Stimulated activated CD4-positive, alpha-beta T cell treated with anti-CD3 and anti-CD28 coated beads, Interleukin-15, amount 100 ng/mL, for 48 hours (primary cell): Measurements from ENCODE around the gene ATP6V0B.
A peak's percentile ranks its signal among the peaks of the same experiment; 100 is the strongest.

ENCODE experiments used
- DNase-seq, 2 donors: peaks; one replicate each; pipeline ENCODE4 v3.0.0-alpha.2; 2020; ENCODE audit warnings: low read depth in 2 of 2

The ATP6V0B gene

DNA sequence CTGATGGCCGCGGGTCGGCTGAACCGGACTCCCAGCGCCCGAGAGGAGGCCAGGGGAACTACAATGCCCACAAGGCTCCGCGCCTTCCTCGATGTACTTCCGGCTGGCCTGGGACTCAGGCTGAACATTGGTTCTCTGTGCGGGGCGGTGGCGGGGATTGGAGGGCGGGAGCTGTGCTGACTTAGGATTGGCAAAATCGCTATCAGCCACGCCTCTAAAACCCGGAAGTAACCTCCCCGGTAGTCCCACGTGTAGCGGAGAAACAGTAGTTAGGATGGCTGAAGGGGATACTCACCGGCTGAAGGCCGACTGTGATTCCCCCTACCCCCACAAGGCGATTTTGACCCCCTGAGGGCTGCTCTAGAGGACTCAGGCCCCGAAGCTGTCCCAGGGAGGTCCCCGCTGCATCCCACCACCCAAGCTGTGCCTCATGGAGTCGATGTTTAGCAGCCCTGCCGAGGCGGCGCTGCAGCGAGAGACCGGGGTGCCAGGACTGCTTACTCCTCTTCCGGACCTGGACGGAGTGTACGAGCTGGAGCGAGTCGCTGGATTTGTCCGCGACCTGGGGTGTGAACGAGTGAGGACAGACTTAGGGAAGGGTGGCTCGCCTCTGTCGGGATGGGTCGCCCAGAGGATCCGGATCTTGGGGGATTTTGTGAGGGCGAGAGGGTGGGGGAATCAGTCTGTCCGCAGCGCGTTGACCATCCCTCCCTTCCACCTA is 4.9 kb upstream of the ATP6V0B start, which contains the start of gene DPH2:
Gene DPH2 (plus strand): TSS at position 265 of the 721 bp plus-strand sequence. CDS start 166 bp downstream, at position 431.
- DNase-seq, result peak; percentile 96 to 98

DNA sequence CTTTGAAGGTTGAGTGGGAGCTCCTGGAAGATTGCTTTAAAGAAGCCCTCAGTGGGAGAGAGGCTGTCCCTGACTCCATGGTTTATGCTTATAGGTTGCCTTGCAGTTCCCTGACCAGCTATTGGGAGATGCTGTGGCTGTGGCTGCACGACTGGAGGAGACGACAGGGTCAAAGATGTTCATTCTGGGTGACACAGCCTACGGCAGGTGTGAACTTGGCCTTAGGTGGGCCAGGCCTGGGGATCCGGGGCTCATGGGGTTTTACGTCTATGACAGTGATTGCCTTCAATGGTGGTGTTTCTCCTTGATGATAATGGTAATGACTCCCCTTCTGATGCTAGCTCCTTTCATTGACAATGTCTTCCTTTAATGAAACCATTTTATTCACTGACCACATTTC is 4.3 kb upstream of the ATP6V0B start:
- no peak for DNase-seq

DNA sequence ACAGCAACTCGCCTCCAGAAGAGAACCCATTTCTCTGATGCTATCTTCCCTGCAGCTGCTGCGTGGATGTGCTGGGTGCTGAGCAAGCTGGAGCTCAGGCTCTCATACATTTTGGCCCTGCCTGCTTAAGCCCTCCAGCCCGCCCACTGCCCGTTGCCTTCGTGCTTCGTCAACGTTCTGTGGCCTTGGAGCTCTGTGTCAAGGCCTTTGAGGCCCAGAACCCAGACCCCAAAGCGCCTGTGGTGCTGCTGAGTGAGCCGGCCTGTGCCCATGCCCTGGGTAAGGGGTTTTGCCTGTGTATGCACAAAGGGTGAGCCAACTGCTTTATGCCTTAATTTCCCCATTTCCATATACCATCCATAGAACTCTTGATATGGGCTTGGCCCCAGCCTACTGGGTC is 3.8 kb upstream of the ATP6V0B start:
- no peak for DNase-seq

DNA sequence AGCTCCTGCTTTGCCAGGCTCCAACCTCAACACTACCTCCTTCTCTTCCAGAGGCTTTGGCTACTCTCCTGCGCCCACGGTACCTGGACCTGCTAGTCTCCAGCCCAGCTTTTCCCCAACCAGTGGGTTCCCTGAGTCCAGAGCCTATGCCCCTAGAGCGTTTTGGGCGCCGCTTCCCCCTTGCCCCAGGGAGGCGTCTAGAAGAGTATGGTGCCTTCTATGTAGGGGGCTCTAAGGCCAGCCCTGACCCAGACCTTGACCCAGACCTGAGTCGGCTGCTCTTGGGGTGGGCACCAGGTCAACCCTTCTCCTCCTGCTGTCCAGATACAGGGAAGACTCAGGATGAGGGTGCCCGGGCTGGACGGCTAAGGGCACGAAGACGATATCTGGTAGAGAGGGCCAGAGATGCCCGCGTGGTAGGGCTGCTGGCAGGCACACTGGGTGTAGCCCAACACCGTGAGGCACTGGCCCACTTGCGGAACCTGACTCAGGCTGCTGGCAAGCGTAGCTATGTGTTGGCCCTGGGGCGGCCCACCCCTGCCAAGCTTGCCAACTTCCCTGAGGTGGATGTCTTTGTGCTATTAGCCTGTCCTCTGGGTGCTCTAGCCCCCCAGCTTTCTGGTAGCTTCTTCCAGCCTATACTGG is 3.3 kb upstream of the ATP6V0B start:
- no peak for DNase-seq

DNA sequence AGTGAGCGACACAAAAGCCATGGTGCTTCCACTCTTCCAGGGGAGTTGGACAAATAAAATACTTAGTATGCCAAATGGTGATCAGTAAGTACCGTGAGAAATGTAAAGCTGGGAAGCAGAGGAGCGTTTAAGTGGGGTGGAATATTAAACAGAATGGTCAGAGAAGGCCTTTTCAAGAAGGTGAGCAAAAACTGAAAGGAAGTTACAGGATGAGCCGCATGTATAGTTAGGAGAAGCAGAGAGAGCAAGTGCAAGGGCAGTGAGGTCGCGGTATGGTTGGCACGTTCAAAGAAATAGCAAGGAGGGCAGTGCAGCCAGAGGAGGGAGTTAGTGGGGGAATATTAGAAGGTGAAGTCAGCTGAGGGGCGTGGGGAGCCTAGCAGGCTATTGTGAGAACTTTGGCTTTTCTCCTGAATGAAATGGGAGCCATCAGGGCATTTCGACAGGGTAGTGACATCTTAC is 748 bp upstream of the ATP6V0B start:
- DNase-seq, result no peak

DNA sequence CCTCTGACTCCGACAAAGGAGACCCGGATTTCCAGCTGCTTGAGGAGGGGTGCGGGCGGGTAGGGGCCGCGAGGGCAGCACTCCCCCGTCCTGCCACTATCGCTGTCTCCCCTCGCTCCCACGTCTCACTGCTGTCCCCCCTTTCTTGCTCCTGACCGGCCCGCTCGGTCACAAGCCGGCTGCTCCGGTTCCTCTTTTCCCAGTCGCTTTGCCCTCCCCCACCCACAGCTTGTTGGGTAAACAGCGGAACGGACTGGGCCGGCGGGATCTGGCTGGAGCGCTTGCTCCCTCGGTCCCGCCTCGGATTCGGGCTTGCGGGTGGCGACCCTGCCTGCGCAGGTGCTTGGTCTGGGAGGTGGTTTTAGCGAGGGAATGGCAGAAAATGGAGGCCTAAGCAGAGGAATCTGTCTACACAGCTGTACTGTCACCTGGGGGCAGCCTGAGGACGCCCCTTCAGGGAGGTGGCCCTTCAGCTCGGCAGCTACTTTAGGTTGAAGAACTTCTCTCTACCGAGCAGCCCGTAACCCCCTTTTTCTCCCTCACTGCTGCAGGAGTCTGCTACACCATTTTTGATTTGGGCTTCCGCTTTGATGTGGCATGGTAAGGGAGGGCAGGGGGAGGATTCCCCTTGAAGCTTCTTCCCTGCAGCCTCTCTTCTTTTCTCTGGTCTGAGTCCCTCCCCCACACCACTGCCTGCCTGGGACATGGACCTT is 645 bp downstream of the ATP6V0B start:
- no peak for DNase-seq

DNA sequence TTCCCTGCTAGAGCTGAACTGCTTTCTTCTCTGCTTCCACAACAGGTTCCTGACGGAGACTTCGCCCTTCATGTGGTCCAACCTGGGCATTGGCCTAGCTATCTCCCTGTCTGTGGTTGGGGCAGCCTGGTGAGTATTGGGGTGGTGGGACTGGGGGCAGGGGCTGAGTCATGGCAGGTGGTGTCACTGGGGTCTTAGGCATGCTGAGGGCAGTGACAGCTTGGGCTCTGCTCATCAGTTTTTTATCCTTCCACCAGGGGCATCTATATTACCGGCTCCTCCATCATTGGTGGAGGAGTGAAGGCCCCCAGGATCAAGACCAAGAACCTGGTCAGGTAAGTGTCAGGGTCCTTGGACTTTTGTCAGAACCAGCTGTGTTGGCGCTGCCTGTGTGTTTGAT is 1.3 kb downstream of the ATP6V0B start:
- no peak for DNase-seq

DNA sequence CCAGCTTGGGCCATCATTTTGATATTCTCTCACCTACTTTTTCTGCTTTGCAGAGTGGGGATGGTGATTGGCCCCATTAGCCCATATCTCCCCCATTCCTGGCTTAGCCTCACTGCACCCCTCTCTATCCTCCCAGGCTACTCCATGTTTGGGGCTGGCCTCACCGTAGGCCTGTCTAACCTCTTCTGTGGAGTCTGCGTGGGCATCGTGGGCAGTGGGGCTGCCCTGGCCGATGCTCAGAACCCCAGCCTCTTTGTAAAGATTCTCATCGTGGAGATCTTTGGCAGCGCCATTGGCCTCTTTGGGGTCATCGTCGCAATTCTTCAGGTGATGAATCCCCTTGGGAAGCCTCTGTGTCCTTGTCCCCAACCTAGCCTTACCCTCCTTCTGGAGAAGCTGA is 2.1 kb downstream of the ATP6V0B start:
- DNase-seq, result no peak

DNA sequence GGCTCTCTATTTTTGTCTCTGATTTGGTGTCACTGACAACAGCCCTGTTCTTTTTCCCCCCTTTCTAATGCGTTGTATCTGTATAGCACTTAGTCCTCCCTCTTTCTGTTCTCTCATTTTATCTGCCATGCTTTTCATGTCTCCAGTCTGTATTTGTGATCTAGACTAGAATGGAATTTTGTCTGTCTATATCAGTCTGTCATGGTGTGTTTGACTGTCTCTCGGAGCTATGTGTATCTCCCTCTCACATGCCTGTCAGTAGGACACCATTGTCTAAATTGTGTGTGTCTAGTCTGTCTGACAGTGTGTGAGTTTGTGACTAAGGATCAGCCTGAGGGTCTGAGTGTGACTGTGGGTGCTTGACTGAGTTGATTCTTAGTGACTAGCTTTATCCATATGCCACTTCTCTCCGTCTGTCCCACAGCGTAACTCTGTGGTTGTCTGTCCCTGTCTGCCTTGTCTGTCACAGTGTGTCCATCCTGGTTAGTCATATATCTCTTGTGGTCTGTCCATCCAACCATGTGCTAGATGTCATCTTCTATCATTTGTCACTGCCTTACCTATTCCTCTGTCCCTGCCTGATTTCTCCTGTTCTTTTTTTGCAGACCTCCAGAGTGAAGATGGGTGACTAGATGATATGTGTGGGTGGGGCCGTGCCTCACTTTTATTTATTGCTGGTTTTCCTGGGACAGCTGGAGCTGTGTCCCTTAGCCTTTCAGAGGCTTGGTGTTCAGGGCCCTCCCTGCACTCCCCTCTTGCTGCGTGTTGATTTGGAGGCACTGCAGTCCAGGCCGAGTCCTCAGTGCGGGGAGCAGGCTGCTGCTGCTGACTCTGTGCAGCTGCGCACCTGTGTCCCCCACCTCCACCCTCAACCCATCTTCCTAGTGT is 2.9 kb downstream of the ATP6V0B start:
- no peak for DNase-seq

DNA sequence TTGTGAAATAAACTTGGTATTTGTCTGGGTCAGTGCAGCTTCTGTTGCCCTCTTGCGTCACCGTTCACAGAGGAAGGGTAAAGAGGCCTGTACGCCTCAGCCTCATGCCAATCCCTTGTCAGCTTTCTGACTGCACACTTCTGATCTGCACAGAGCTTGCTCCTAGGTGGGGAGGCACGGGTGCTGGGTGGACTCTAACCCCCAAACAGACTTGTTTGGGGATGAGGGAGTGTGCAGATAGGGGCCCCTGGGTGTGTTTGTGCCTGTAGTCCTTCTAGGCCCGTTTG is 3.4 kb downstream of the ATP6V0B start:
- DNase-seq, result no peak

DNA sequence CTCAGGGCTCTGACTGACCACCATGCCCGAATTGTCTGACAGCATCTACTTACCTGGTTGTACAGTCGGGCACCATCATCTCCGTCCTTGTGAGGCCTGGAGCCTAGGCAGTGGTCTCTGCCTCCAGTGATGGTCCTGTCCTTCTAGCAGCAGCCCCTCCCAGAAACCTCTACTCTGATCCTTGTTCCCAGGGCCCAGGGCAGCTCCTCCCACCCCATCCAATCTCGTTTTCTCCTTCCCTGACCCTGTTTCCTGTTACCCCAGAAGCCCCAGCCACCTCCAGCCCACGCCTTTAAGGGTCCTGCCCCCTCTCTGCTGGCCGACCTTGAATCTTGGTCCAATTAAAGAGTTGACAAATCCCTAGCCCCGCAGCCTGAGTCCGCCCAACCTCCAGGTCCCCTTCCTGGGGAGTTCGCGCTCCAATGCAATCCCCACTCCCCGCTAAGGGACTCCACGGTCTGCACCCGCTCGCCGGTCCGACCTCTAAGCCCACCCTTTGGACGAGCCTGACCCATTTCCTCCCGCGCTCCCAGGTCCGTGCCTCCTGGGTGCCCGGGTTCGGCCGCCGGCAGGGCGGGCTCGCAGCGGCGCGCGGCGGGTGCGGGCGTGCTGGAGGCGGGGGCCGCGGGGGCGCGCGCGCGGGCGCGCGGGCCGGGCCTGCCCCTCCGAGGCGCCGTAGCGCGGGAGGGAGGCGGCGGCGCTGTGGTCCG is 3.9 kb downstream of the ATP6V0B start, which contains the start of gene B4GALT2:
Gene B4GALT2 (plus strand): TSS at position 660 of the 710 bp plus-strand sequence. CDS start 1,951 bp downstream, outside the sequence.
- DNase-seq, result no peak

DNA sequence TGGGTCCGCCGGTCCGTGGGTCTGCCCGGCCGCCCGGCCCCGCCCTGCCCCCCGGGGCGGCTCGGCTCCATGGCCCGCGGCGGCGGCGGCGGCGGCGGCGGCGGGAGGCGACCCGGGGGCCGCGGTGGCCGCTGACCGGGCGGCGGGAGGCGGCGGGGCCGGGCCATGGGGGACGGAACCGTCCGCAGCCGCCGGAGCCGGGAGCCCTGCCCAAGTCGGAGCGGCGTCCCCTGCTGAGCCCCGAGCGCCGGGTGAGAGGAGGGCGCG is 4.4 kb downstream of the ATP6V0B start:
- DNase-seq, result no peak

DNA sequence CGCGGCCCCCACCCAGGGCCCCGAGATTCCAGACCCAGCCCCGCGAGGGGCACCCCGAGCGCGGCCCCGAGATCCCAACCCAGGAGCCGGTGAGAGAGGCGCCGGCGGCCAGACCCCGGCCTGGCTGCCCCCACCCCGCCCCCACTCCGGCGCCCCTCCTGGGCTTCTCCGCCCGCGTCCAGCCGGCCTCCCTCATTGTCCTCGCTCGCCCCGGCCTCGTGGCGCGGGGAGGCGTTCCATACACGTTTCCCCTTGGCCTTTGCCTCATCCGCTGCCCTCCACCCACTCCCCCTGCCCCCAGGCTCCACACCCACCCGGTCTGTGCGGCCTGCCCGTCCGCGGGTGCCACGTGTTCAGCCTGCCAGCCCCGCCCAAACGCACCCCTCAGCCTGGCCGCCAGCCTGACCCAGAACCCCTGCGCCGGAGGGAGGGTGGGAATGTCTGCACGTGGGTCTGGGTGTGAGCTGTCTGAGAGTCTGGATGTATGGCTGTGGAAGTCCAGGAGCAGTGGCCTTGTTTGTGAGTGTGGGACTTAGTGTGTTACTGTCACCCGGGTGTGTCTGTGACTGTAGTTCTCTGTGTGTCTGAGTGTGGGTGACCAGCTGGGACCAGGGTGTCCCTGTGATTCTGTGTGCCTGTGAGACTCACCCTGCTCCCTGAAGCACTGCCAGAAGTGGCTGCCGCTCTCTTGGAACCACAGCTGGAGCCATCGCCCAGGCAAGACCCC is 4.9 kb downstream of the ATP6V0B start:
- no peak for DNase-seq

DNA sequence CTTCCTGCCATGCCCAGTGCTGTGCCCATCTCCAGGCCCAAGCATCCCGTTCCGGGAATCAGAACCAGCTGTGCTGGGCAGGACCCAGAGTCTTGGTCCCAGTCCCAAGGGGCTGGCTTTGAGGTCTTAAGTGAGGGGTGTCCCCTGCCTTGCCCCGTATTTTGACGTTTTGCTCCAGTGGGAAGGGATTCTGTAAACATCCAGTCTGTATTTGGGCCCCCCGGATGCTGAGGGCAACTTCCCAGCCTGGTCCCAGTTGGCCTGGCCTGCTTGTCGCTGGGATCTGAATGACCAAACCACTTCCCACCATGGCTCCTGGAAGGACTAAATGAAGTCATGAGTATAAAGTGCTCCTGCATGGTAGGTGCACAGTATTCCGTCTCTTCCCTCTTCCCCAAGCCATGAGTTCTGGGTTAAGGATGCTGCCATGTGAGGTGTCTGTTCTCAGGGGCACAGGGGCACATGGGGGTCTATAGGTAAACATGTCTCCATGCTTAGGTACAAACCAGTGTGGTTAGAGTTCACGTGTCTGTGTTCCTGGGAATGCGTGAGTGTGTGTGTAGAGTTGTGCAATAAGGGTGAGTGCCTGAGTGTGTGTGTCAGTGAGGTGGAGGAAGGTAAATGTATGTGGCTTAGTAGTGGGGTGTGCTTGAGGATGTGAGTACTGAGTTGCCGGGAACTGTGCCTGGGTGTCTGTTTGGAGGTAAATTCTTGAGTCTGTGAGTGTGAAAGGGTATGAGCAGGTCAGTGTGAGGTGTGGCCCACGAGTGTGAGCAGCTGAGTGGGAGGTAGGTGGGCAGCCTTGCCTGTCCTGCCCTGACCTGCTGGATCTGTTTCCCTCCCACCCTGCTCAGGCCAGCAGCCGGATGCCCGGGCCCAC is 5.7 kb downstream of the ATP6V0B start:
- no peak for DNase-seq

DNA sequence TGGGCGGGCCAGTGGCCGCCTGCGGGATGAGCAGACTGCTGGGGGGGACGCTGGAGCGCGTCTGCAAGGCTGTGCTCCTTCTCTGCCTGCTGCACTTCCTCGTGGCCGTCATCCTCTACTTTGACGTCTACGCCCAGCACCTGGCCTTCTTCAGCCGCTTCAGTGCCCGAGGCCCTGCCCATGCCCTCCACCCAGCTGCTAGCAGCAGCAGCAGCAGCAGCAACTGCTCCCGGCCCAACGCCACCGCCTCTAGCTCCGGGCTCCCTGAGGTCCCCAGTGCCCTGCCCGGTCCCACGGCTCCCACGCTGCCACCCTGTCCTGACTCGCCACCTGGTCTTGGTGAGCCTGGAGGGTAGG is 6.4 kb downstream of the ATP6V0B start:
- DNase-seq, result no peak

DNA sequence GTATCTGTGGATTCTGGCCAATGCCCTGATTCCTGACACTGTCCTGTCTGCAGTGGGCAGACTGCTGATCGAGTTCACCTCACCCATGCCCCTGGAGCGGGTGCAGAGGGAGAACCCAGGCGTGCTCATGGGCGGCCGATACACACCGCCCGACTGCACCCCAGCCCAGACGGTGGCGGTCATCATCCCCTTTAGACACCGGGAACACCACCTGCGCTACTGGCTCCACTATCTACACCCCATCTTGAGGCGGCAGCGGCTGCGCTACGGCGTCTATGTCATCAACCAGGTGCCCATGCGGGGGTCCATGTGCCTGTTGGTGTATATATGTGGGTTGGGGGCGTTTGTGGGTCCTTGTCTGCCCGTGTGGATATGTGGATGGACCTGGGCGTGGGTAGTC is 6.9 kb downstream of the ATP6V0B start:
- DNase-seq, result no peak

DNA sequence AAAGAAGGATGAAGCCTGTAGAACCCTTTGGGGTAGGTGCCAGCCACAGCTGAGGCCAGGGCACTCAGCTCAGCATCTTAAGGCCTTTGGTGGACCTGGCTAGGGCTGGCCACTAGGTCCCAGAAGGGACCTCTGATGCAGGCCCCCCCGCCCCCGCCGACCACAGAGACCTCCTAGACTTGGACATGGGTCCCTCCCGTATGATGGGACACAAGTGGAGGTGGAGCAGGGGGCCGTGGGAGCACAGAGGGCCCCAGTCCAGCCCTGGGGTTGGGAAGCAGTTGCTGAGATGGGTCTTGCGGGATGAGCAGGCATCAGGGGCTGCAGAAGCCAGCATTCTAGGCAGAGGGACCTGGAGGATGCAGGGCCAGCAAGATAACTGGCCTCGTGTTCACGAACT is 7.5 kb downstream of the ATP6V0B start:
- DNase-seq, result no peak

DNA sequence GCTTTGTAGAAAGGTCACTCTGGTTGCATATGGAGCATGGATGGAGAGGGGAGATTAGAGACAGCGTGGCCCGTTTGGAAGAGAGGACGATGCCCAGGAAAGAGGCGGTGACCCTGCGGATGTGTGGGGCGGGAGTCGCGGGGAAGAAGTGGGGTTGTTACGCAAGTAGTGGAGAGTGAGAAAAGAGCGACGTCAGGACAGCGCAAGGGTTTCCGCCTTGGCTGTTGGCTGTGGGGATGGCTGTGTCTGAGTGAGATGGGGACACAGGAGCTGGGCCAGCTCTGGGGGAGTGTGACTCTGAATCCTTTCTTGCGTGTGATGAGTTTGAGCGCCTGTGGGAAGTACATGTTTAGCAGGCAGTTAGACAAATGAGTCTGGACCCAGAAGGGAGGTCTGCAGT is 8.0 kb downstream of the ATP6V0B start:
- DNase-seq, result no peak

DNA sequence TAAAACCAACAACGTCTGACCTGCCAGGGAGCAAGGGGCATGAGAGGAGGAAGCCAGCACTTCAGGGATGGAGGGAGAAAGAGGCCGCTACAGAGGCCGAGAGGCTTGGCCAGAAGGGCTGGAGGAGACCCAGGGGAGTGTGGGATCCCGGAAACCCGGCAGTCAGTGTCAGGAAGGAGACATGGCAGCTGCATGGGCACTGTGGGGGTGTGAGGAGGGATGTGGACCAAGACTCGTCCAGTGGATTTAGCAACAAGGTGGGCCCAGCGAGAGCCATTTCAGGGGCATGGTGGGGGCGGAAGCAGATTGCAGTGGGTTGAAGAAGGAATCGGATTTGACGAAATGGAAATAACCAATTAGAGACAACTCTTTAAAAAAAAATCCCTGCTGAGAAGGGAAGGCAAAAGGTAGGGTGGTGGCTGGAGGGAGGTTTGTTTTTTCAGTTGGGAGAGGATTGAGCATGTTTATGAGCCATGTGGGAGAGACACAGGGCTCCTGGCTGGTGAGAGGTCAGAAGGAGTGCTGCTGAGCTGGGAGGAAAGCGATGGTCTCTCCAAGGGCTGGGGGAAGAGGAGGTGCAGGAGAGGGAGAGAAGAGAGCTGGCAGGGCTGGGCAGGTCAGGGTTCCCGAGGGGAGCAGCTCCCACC is 8.6 kb downstream of the ATP6V0B start:
- no peak for DNase-seq
